ENCODE measurements around the gene KIF26A. TPM values are rescaled to one million over a fixed set of nuclear protein-coding genes. Genes with fewer than 3 reads are reported as not detected.

KIF26A gene
- total and polyA plus RNA-seq, 2 donors (not counting 1 experiment from before 2014, with no cell fraction given): 0.15 TPM; not detected in 1

- ChIA-PET POLR2A (no interaction called here), CTCF (no interaction called here)
- Histone ChIP-seq H3K27ac (ENCODE audit: low read length in 2 of 2) (no peak overlapping the region), H3K9me3 (ENCODE audit: control extremely low read depth in 1 of 3, control insufficient read depth in 2 of 3, insufficient read depth in 1 of 3, low read length in 2 of 3) (no peaks in the 10 kb centered on the region), H3K4me1 (ENCODE audit: control insufficient read depth in 2 of 2, insufficient read depth in 2 of 2, low read length in 2 of 2) (no peaks in the 10 kb centered on the region), H3K27me3 (replicated peaks in 1 of 4; ENCODE audit: control extremely low read depth in 1 of 4, control insufficient read depth in 3 of 4, insufficient read depth in 4 of 4, low read length in 3 of 4) (no peaks in the 10 kb centered on the region), H3K4me3 (ENCODE audit: control extremely low read depth in 1 of 5, extremely low read depth in 1 of 5, insufficient read depth in 1 of 5, low read depth in 2 of 5, low read length in 4 of 5) (no peak overlapping the region), H3K9ac (ENCODE audit: low read length) (no peak overlapping the region), H3K36me3 (replicated peaks in 1 of 2; ENCODE audit: control extremely low read depth in 1 of 2, control insufficient read depth in 1 of 2, extremely low read depth in 1 of 2, insufficient read depth in 2 of 2, low read length in 1 of 2) (no peaks in the 10 kb centered on the region), H3K4me2 (replicated peaks; ENCODE audit: low read depth, low read length, poor library complexity, severe bottlenecking) (no peak overlapping the region), H2AFZ (ENCODE audit: insufficient read depth, low read depth, low read length, poor library complexity, severe bottlenecking) (no peak overlapping the region), H4K20me1 (ENCODE audit: control insufficient read depth, insufficient read depth, low read length, poor library complexity, severe bottlenecking) (no peaks in the 10 kb centered on the region), H3K79me2 (ENCODE audit: control insufficient read depth, insufficient read depth, low read length) (no peaks in the 10 kb centered on the region)
- H3K9me3 Mint-ChIP-seq (ENCODE audit: insufficient read depth): no peaks in the 10 kb centered on the region
- DNase-seq (no peak), ATAC-seq (ENCODE audit: low read depth) (no peak)
- no peak overlapping the region for H3K27ac Mint-ChIP-seq
- 94% methylated on average over 27 of the region's 27 CpGs for WGBS (ENCODE audit: insufficient coverage)
- H3K4me1 Mint-ChIP-seq: no peaks in the 10 kb centered on the region
- TF ChIP-seq EZH2 (IDR thresholded peaks at IDR 0.05; ENCODE audit: borderline replicate concordance, insufficient read depth, low read depth, low read length, poor library complexity, severe bottlenecking): no peak
- no peak for TF ChIP-seq CTCF (IDR thresholded peaks at IDR 0.05)
- H3K4me3 Mint-ChIP-seq: no peak overlapping the region
- intact Hi-C loops (cut with micrococcal nuclease): no loop called here
- H3K27me3 Mint-ChIP-seq: no peaks in the 10 kb centered on the region
Measured at GRCh38 chr14:104172880-104173279, 34.5 kb downstream of the KIF26A start.

- WGBS (ENCODE audit: insufficient coverage): 97% methylated on average over 22 of the region's 22 CpGs
- intact Hi-C loops (cut with micrococcal nuclease): no loop called here
Measured at GRCh38 chr14:104174051-104174450, 35.7 kb downstream of the KIF26A start.

More at GRCh38 chr14:104174051-104174450, 35.7 kb downstream of the KIF26A start:
- H3K4me1 Mint-ChIP-seq: no peaks in the 10 kb centered on the region
- ChIA-PET CTCF (no interaction called here), POLR2A (no interaction called here)
- H3K79me2 ChIP-seq (ENCODE audit: control insufficient read depth, insufficient read depth, low read length): no peaks in the 10 kb centered on the region
- no peak for ATAC-seq (ENCODE audit: low read depth)
- H3K9ac ChIP-seq (ENCODE audit: low read length): no peak overlapping the region
- H3K9me3 ChIP-seq (ENCODE audit: control extremely low read depth in 1 of 3, control insufficient read depth in 2 of 3, insufficient read depth in 1 of 3, low read length in 2 of 3): no peaks in the 10 kb centered on the region
- H3K4me3 Mint-ChIP-seq: no peak overlapping the region
- H3K36me3 ChIP-seq (replicated peaks in 1 of 2; ENCODE audit: control extremely low read depth in 1 of 2, control insufficient read depth in 1 of 2, extremely low read depth in 1 of 2, insufficient read depth in 2 of 2, low read length in 1 of 2): no peaks in the 10 kb centered on the region
- H4K20me1 ChIP-seq (ENCODE audit: control insufficient read depth, insufficient read depth, low read length, poor library complexity, severe bottlenecking): no peaks in the 10 kb centered on the region
- no peaks in the 10 kb centered on the region for H3K9me3 Mint-ChIP-seq (ENCODE audit: insufficient read depth)
- H3K4me2 ChIP-seq (replicated peaks; ENCODE audit: low read depth, low read length, poor library complexity, severe bottlenecking): no peak overlapping the region
- H3K27ac Mint-ChIP-seq: no peak overlapping the region
- H3K27ac ChIP-seq (ENCODE audit: low read length in 2 of 2): no peak overlapping the region
- no peaks in the 10 kb centered on the region for H3K4me1 ChIP-seq (ENCODE audit: control insufficient read depth in 2 of 2, insufficient read depth in 2 of 2, low read length in 2 of 2)
- no peaks in the 10 kb centered on the region for H3K27me3 Mint-ChIP-seq
- H3K4me3 ChIP-seq (ENCODE audit: control extremely low read depth in 1 of 5, extremely low read depth in 1 of 5, insufficient read depth in 1 of 5, low read depth in 2 of 5, low read length in 4 of 5): no peak overlapping the region
- no peak for TF ChIP-seq CTCF (IDR thresholded peaks at IDR 0.05)
- no peak for TF ChIP-seq EZH2 (IDR thresholded peaks at IDR 0.05; ENCODE audit: borderline replicate concordance, insufficient read depth, low read depth, low read length, poor library complexity, severe bottlenecking)
- H2AFZ ChIP-seq (ENCODE audit: insufficient read depth, low read depth, low read length, poor library complexity, severe bottlenecking): no peak overlapping the region
- no peak for DNase-seq
- no peaks in the 10 kb centered on the region for H3K27me3 ChIP-seq (replicated peaks in 1 of 4; ENCODE audit: control extremely low read depth in 1 of 4, control insufficient read depth in 3 of 4, insufficient read depth in 4 of 4, low read length in 3 of 4)
